HG02852 (cell line): Measurements from ENCODE around the gene TMEM117.
A peak's percentile ranks its signal among the peaks of the same experiment; 100 is the strongest.

Source experiments
- ATAC-seq: cut with Tn5 transposase; IDR thresholded peaks from one replicate; pipeline ENCODE4 v1.9.1; 2021; ENCODE audit warnings: mild to moderate bottlenecking, moderate library complexity; ENCODE audit not compliant: unreplicated experiment

The TMEM117 gene

GRCh38 chr12:43942379-43942778, 106.5 kb downstream of the TMEM117 start:
- ATAC-seq = no peak

GRCh38 chr12:43945983-43946382, 110.1 kb downstream of the TMEM117 start:
- ATAC-seq = no peak

- no peak for ATAC-seq
Observed at GRCh38 chr12:43951286-43951685, 115.4 kb downstream of the TMEM117 start.

- peak; percentile 99 for ATAC-seq
Observed at GRCh38 chr12:43957732-43958372, 122.0 kb downstream of the TMEM117 start.

GRCh38 chr12:43964033-43964432, 128.2 kb downstream of the TMEM117 start:
- no peak for ATAC-seq

- no peak for ATAC-seq
Observed at GRCh38 chr12:43964961-43965360, 129.1 kb downstream of the TMEM117 start.

- ATAC-seq = no peak
Observed at GRCh38 chr12:43965899-43966298, 130.0 kb downstream of the TMEM117 start.

GRCh38 chr12:43968736-43969135, 132.9 kb downstream of the TMEM117 start:
- ATAC-seq = no peak

- no peak for ATAC-seq
Observed at GRCh38 chr12:43969882-43970281, 134.0 kb downstream of the TMEM117 start.

GRCh38 chr12:43973385-43973784, 137.5 kb downstream of the TMEM117 start:
- ATAC-seq = no peak

- ATAC-seq = no peak
Observed at GRCh38 chr12:43973993-43974392, 138.1 kb downstream of the TMEM117 start.

GRCh38 chr12:43976027-43976426, 140.1 kb downstream of the TMEM117 start:
- no peak for ATAC-seq

GRCh38 chr12:43978556-43978955, 142.7 kb downstream of the TMEM117 start:
- ATAC-seq = no peak

GRCh38 chr12:43979450-43979849, 143.6 kb downstream of the TMEM117 start:
- ATAC-seq = no peak

GRCh38 chr12:43980627-43981191, 144.8 kb downstream of the TMEM117 start:
- no peak for ATAC-seq

- no peak for ATAC-seq
Observed at GRCh38 chr12:43981726-43982125, 145.8 kb downstream of the TMEM117 start.

- no peak for ATAC-seq
Observed at GRCh38 chr12:43982544-43982943, 146.7 kb downstream of the TMEM117 start.

- ATAC-seq = peak; percentile 97
Observed at GRCh38 chr12:43988838-43989560, 153.1 kb downstream of the TMEM117 start.

- no peak for ATAC-seq
Observed at GRCh38 chr12:43992856-43993255, 157.0 kb downstream of the TMEM117 start.

- ATAC-seq = peak; percentile 98
Observed at GRCh38 chr12:44000309-44000952, 164.6 kb downstream of the TMEM117 start.

- no peak for ATAC-seq
Observed at GRCh38 chr12:44002607-44003006, 166.7 kb downstream of the TMEM117 start.

GRCh38 chr12:44003721-44004120, 167.8 kb downstream of the TMEM117 start:
- ATAC-seq = no peak
